Skeletal muscle satellite cell (primary cell): Measurements from ENCODE around the gene KRTAP9-6. TPM values are rescaled to one million over a fixed set of nuclear protein-coding genes. Genes with fewer than 3 reads are reported as not detected.
"Not testable (repeated sequence)": the region's sequence is repeated elsewhere in the genome, so short reads cannot be mapped to it uniquely, and the experiment has no call there.

Experiments
- H3K27me3 ChIP-seq: 2 replicates; pipeline ENCODE4 v1.7.0; 2013; ENCODE audit warnings: low read length; ENCODE audit not compliant: control insufficient read depth, insufficient read depth
- H3K36me3 ChIP-seq: 2 replicates; pipeline ENCODE4 v1.7.0; 2013; ENCODE audit warnings: mild to moderate bottlenecking, control low read depth, low read length; ENCODE audit not compliant: insufficient read depth
- H3K4me1 ChIP-seq: 2 replicates; pipeline ENCODE4 v1.7.0; 2013; ENCODE audit warnings: low read length; ENCODE audit not compliant: control insufficient read depth, insufficient read depth
- H3K4me2 ChIP-seq: 2 replicates; pipeline ENCODE4 v1.7.0; 2013; ENCODE audit warnings: mild to moderate bottlenecking, low read length
- H3K4me3 ChIP-seq: 2 replicates; pipeline ENCODE4 v1.7.0; 2013; ENCODE audit warnings: low read length
- H3K9ac ChIP-seq: 2 replicates; pipeline ENCODE4 v1.7.0; 2013; ENCODE audit warnings: mild to moderate bottlenecking, low read depth, low read length, moderate library complexity
- H3K9me3 ChIP-seq: replicated peaks from 2 replicates; pipeline ENCODE4 v1.7.0; 2013; ENCODE audit warnings: mild to moderate bottlenecking, control low read depth, low read length
- total RNA-seq: library from RNA; depleted of rRNA; stranded (reverse); fragments of >200 nt; gene quantifications from 2 replicates; pipeline ENCODE4 v1.2.3, GENCODE V29; 2012; rRNA removed

The KRTAP9-6 gene
- total RNA-seq: not detected in 2 replicates

- H3K4me1 ChIP-seq: no peaks in the 10 kb centered on the region
- no peak within 1 kb of the TSS for H3K9ac ChIP-seq
- H3K9me3 ChIP-seq: no peaks in the 10 kb centered on the region
- no peak within 1 kb of the TSS for H3K4me3 ChIP-seq
- H3K4me2 ChIP-seq: no peak within 1 kb of the TSS
- H3K27me3 ChIP-seq: peaks cover 7% of the 10 kb centered on the region
- no peaks in the 10 kb centered on the region for H3K36me3 ChIP-seq
Observed at GRCh38 chr17:41265078-41265477, at the start of gene KRTAP9-6. Gene KRTAP9-6, plus strand, starts transcription at chr17:41265378. Its CDS starts 0 bp downstream, at chr17:41265378.

- Histone ChIP-seq H3K27me3 (no peaks in the 10 kb centered on the region), H3K9ac (no peak overlapping the region), H3K4me2 (no peak overlapping the region), H3K36me3 (no peaks in the 10 kb centered on the region), H3K4me1 (peaks cover 10% of the 10 kb centered on the region), H3K9me3 (no peaks in the 10 kb centered on the region), H3K4me3 (no peak overlapping the region)
Observed at GRCh38 chr17:41215681-41216080, 49.5 kb upstream of the KRTAP9-6 start.

- no peaks in the 10 kb centered on the region for H3K9me3 ChIP-seq
- peaks cover 3% of the 10 kb centered on the region for H3K27me3 ChIP-seq
Observed at GRCh38 chr17:41223821-41224220, 41.4 kb upstream of the KRTAP9-6 start.

GRCh38 chr17:41226051-41226450 lies 39.1 kb upstream of the KRTAP9-6 start:
- Histone ChIP-seq H3K4me2 (no peak overlapping the region), H3K9ac (no peak overlapping the region), H3K9me3 (no peaks in the 10 kb centered on the region), H3K4me3 (no peak overlapping the region), H3K4me1 (no peaks in the 10 kb centered on the region), H3K36me3 (no peaks in the 10 kb centered on the region), H3K27me3 (peaks cover 3% of the 10 kb centered on the region)

More at GRCh38 chr17:41223821-41224220, 41.4 kb upstream of the KRTAP9-6 start:
- no peak overlapping the region for H3K4me3 ChIP-seq
- H3K4me1 ChIP-seq: no peaks in the 10 kb centered on the region
- no peak overlapping the region for H3K4me2 ChIP-seq
- no peaks in the 10 kb centered on the region for H3K36me3 ChIP-seq
- H3K9ac ChIP-seq: no peak overlapping the region

GRCh38 chr17:41226598-41227095 lies 38.5 kb upstream of the KRTAP9-6 start, which contains the start of gene KRTAP9-2:
Gene KRTAP9-2, plus strand, starts transcription at chr17:41226648. Its CDS starts 7 bp downstream, at chr17:41226655.
- not testable (repeated sequence) for H3K9ac ChIP-seq, H3K4me2 ChIP-seq, H3K4me3 ChIP-seq, H3K36me3 ChIP-seq, H3K4me1 ChIP-seq, H3K9me3 ChIP-seq, H3K27me3 ChIP-seq

- no peaks in the 10 kb centered on the region for H3K36me3 ChIP-seq
- no peak overlapping the region for H3K9ac ChIP-seq
- no peaks in the 10 kb centered on the region for H3K4me1 ChIP-seq
- H3K9me3 ChIP-seq: no peaks in the 10 kb centered on the region
- H3K4me3 ChIP-seq: no peak overlapping the region
- peaks cover 18% of the 10 kb centered on the region for H3K27me3 ChIP-seq
- no peak overlapping the region for H3K4me2 ChIP-seq
Observed at GRCh38 chr17:41230094-41230493, 35.1 kb upstream of the KRTAP9-6 start.

- Histone ChIP-seq H3K4me1 (no peaks in the 10 kb centered on the region), H3K27me3 (peaks cover 18% of the 10 kb centered on the region), H3K9ac (no peak overlapping the region), H3K9me3 (no peaks in the 10 kb centered on the region), H3K4me3 (no peak overlapping the region), H3K4me2 (no peak overlapping the region), H3K36me3 (no peaks in the 10 kb centered on the region)
Observed at GRCh38 chr17:41231731-41232130, 33.4 kb upstream of the KRTAP9-6 start.

GRCh38 chr17:41232399-41233105 lies 32.6 kb upstream of the KRTAP9-6 start, which contains the start of gene KRTAP9-3:
Gene KRTAP9-3, plus strand, starts transcription at chr17:41232449. Its CDS starts 53 bp downstream, at chr17:41232502.
- H3K36me3 ChIP-seq, H3K9me3 ChIP-seq, H3K4me3 ChIP-seq, H3K4me1 ChIP-seq, H3K9ac ChIP-seq, H3K4me2 ChIP-seq: not testable (repeated sequence)
- peaks cover 18% of the 10 kb centered on the region for H3K27me3 ChIP-seq

- H3K36me3 ChIP-seq, H3K4me2 ChIP-seq, H3K9me3 ChIP-seq, H3K4me3 ChIP-seq, H3K9ac ChIP-seq, H3K4me1 ChIP-seq: not testable (repeated sequence)
- peaks cover 15% of the 10 kb centered on the region for H3K27me3 ChIP-seq
Observed at GRCh38 chr17:41237116-41237515, 28.1 kb upstream of the KRTAP9-6 start.

- H3K27me3 ChIP-seq: peaks cover 12% of the 10 kb centered on the region
- not testable (repeated sequence) for H3K9me3 ChIP-seq, H3K4me1 ChIP-seq, H3K9ac ChIP-seq, H3K4me2 ChIP-seq, H3K4me3 ChIP-seq, H3K36me3 ChIP-seq
Observed at GRCh38 chr17:41237949-41238437, 27.2 kb upstream of the KRTAP9-6 start, which contains the start of gene KRTAP9-8. Gene KRTAP9-8, plus strand, starts transcription at chr17:41237999. Its CDS starts 53 bp downstream, at chr17:41238052.

- H3K9me3 ChIP-seq, H3K4me1 ChIP-seq, H3K9ac ChIP-seq, H3K4me2 ChIP-seq, H3K4me3 ChIP-seq, H3K36me3 ChIP-seq: not testable (repeated sequence)
- H3K27me3 ChIP-seq: peaks cover 11% of the 10 kb centered on the region
Observed at GRCh38 chr17:41246995-41247787, 18.0 kb upstream of the KRTAP9-6 start.
